Gastrocnemius medialis (tissue), 4 donors: ENCODE data around the gene FOXE1.

Source experiments
- POLR2A ChIP-seq, 2 donors: fragments of 450-650 bp; IDR thresholded peaks; one replicate each; pipeline ENCODE4 v1.6.1; 2017; ENCODE audit warnings: antibody characterized with exemption in 2 of 2, mild to moderate bottlenecking in 2 of 2, moderate library complexity in 2 of 2
- TF ChIP-seq, protein P1 (sequence below), 5 experiments: fragments of 450-650 bp in 3 of 5; fragments of 200-600 bp in 2 of 5; sonication (generic) in 2 of 5; IDR thresholded peaks in 4 of 5; conservative IDR thresholded peaks in 1 of 5; 1 replicate in 4 of 5; 2 replicates in 1 of 5; pipeline ENCODE4 v1.5.1; 2016 to 2019; ENCODE audit warnings: antibody characterized with exemption in 5 of 5, mild to moderate bottlenecking in 3 of 5, moderate library complexity in 3 of 5

DNA sequence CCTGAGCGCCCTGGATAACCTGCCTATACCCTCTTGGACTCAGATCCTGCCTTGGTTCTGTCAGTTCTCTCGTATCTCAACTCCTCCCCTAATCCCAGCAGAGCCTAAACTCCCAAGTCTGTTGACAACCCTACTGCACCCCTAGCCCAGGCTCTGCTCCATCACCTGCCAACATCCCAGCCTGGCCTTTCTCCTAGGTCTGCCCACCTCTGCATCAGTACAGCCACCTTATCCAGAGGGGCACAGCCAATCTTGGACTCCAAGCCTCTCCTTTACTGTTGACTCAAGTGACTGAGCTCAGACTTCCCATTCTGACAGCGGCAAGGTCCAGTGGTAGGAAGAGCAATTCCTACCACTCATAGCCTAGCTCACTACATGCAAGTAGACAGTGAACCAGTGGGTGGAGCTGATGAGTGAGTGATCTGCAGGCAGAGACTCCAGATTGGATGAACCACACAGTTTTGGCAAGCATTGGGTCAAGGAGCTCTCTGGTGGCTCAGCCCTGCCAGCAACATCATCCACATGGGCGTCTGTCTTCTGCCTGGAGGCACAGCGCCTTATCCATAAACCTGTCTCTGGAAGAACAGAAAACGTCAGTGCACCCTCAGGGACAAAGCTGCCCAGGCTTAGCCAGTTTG is 42.8 kb downstream of the FOXE1 start:
- TF ChIP-seq, protein P1, sequence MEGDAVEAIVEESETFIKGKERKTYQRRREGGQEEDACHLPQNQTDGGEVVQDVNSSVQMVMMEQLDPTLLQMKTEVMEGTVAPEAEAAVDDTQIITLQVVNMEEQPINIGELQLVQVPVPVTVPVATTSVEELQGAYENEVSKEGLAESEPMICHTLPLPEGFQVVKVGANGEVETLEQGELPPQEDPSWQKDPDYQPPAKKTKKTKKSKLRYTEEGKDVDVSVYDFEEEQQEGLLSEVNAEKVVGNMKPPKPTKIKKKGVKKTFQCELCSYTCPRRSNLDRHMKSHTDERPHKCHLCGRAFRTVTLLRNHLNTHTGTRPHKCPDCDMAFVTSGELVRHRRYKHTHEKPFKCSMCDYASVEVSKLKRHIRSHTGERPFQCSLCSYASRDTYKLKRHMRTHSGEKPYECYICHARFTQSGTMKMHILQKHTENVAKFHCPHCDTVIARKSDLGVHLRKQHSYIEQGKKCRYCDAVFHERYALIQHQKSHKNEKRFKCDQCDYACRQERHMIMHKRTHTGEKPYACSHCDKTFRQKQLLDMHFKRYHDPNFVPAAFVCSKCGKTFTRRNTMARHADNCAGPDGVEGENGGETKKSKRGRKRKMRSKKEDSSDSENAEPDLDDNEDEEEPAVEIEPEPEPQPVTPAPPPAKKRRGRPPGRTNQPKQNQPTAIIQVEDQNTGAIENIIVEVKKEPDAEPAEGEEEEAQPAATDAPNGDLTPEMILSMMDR (IDR thresholded peaks at IDR 0.05 in 4 of 5, conservative IDR thresholded peaks at IDR 0.05 in 1 of 5), result no peak
- TF ChIP-seq POLR2A (IDR thresholded peaks at IDR 0.05), result no peak
